AML-193 (cell line): ENCODE results near the gene STX7.

Experiments
- DNase-seq, 2 experiments: peaks; one replicate each; lab custom pipeline; 2025; lab: John Stamatoyannopoulos, UW

The STX7 gene

DNA sequence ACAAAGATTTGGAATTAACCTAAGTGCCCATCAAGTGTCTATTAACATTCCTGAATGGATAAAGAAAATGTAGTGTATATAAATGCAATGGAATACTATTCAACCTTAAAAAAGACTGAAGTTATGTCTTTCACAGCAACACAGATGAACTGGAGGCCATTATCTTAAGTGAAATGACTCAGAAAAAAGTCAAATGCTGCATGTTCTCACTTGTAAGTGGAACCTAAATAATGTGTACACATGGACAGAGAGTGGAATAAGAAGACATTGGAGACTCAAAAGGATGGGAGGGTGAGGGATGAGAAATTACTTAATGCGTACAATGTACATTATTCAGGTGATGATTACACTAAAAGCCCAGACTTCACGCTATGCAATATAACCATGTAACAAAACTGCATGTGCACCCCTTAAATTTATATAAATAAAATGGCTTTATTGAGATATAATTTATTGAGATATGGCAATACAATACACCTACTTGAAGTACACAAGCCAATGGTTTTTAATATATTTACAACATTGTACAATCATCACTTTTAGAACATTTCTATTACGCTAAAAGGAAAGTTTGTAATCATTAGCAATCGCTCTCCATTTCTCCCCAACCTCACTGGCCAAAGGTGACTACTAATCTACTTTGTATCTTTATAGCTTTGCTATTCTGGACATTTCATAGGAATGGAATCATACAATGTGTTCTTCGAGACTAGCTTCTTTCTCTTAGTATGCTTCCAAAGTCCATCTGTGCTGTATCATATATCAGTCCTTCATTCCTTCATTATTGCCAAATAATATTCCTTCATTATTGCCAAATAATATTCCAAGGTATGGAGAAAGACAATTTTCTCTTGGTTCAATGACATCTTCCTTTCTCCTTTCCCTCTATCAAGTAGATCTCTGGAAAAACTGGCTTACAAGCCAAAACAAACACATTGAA, 5.8 kb downstream of the STX7 start:
- no peak for DNase-seq

GRCh38 chr6:132506461-132506860, 6.5 kb downstream of the STX7 start:
- DNase-seq = no peak

DNA sequence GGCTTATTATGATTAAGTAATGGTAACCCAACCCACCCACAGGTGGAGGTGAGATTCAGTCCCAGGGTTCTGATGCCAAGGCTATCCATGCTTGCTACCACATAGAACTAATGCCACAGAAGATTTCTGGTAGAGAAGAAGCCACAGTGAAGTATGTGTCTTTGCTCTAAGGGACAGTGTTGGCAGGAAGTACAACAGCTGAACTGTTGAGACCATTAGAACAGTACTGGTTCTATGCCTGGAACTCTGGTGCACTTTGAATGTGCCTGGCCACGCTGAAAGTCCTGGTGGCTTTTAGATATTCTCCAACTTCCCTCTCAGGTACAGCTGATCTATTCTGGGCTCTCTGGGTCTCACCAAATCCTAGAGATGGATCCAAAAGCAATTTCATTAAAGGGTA, 7.8 kb downstream of the STX7 start:
- no peak for DNase-seq

DNA sequence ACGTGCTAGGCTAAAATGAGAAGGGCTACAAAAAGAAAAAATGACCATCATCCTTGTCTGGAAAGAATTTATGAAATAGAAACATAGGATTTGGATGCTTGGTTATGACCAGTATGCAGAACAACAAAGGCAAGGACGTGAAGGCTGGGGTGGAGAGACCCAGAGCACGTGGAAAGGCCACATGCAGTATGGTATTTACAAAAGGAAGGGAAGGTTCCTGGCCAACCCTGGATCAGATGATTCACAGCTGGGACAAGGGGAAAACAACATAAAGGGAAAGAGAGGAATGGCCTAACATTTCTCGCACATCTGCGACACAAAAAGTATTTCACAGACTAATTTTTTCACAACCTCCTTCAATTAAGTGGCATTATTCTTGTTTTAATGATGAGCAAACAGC, 8.2 kb downstream of the STX7 start:
- no peak for DNase-seq

DNA sequence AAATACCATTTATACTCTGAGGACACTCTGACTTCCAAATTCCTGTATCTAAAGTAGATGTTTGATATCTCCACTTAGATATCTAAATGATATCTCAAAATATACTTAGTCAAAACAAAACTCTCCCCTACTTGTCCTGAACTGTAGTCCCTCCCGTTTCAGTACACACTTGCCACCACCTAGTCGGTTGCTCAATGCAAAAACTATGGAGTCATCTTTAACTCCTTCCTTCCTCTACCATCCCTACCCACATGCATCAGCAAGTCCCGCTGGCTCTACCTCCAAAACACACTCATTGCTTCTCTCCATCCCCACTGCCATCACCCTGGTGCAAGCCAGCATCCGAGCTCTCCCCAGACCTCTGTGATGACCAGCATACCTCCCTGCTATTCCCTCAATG, 13.2 kb downstream of the STX7 start:
- peak in 1 of 2 experiments; percentile 15 for DNase-seq

GRCh38 chr6:132498638-132499037, 14.3 kb downstream of the STX7 start:
- no peak for DNase-seq

- no peak for DNase-seq
Observed at GRCh38 chr6:132496519-132497180, 16.3 kb downstream of the STX7 start.

DNA sequence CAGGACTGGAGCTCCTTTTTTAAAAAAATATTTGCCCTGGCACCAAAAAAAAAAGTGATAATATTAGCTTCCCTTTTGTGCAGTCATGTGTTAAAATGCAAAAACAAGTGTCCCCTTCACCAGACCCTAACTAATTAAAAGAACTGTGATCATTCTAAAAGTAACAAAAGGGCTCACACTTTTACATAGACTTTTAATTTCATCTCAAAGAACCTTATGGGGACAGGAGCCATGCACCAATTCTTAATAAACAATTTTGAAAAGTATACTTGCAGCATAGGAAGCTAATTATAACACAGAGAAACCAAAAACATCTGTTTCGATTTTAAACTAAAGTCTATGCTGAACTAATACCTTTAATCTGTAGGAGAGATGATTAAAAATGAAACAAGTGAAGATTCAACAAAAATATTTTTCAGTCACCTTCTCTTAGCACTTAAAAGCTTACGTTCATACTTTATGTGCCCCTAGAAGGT, 17.3 kb downstream of the STX7 start:
- no peak for DNase-seq

GRCh38 chr6:132494954-132495353, 18.0 kb downstream of the STX7 start:
- no peak for DNase-seq

DNA sequence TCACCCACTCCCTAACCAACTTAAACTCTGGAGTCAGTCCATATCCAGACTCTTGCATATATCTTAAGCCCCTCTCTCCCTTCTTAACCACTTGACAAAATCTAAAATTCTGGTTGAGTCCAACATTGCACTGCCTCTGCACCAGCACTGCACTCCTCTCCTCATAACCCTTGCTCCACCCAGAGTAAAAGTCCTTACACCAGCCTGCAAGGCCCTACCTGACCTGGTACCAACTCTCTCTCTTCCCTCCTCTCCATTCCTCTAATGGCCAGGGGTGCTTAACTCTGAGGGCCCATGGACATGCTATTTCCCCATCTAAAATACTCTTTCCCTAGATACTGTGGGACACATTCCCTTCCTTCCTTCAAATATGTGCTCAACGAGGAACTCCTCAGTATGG, 21.0 kb downstream of the STX7 start:
- DNase-seq = no peak

DNA sequence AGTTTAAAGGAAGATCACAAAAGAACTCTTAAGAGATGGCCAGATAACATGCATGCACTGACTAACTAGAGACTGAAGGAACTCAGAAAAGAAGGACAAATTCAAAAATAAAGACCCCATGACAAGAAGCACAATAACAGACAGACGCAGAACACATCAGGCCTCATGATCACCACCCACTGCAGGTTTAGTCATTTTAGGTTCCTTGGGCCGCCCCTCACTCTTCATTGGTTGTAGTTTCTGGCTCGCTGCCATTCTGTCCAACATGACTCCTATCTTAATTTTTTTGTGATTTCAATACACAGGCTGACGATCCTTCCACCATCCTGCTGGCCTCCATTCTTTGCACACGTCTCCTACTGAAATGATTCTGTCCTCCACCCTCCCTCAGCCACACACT, 21.6 kb downstream of the STX7 start:
- no peak for DNase-seq

- no peak for DNase-seq
Observed at GRCh38 chr6:132490478-132491204, 22.3 kb downstream of the STX7 start.

GRCh38 chr6:132490024-132490423, 22.9 kb downstream of the STX7 start:
- DNase-seq = no peak

DNA sequence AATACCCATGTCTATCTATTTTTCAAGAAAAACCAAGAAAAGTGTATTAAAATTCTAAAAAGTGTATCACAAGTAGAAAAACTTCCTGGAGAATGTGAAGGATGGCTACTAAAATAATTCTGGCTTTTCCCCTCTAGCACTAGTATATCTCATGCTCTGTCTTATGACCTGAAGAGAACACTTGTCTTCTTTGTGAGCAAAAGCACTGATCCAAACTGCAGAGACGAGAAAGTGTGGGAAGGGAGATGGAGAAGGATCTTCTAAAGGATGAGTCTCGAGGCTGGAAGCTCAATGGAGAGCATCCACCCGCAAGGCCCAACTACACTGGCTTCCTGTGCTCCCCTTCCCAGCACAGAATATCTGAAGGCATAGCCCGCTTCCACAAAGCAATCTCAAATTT, 23.5 kb downstream of the STX7 start:
- DNase-seq = no peak

GRCh38 chr6:132487762-132488161, 25.2 kb downstream of the STX7 start:
- no peak for DNase-seq

- no peak for DNase-seq
Observed at GRCh38 chr6:132484680-132485018, 28.3 kb downstream of the STX7 start.

DNA sequence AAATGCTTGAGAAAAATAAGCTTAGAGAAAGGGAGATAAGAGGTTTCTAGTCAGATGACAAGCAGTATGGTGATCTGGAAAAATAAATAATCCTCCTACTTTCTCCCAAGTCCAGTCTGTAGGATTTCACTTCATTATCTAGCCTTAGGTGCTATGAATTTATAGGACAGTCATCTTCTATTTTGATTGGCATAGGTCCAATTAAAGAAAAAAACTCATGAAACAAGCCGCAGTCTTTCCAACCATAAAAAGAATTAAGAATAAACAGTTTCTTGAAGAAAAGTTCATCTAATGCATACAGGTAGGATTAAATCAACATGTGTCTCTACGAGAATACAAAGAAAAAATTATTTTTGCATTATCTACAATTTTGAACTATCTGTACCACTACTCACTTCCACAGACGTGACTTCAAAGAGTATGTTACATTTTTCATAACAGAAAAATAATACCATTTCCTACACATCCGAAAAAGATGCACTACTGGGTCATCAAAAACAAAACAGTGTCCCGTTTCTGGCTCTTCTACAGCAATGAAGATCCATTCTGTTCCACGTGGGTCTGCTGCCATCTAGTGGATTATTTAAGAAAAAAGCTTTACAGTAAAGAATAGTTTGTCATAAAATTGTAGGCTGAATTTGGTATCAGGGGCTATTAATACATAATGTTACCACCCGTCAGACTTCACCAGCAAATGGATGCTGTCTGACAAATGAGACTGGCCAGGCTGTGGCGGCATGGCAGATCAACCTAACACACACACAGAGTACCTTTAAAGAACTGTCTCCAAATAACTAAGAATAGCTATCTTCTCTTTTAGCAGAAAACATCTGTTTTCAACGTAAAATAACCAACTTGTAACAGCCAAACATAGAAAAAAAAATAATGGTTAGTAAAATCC, 28.9 kb downstream of the STX7 start:
- peak; percentile 73 to 80 for DNase-seq

- DNase-seq = no peak
Observed at GRCh38 chr6:132482581-132482980, 30.3 kb downstream of the STX7 start.

GRCh38 chr6:132481189-132481588, 31.7 kb downstream of the STX7 start:
- DNase-seq = no peak

DNA sequence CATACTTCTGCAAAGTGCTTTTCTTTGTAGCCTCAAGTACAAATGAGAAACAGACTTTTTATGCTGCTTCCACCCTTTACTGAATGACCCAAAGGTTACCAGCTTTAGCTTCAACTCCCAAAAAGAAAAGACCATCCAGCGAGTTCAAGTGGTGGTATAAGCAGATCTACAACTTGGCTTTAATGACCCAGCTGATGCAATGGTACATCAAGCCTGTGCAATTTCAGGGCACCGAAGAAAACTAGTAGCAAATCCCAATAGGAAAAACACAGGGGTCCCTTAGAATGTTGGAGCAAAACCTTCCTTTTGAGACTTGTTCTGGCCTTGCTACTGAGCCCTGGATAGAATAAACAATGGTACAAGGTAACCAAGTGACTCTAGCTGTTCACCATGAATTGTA, 33.8 kb downstream of the STX7 start:
- DNase-seq = no peak

DNA sequence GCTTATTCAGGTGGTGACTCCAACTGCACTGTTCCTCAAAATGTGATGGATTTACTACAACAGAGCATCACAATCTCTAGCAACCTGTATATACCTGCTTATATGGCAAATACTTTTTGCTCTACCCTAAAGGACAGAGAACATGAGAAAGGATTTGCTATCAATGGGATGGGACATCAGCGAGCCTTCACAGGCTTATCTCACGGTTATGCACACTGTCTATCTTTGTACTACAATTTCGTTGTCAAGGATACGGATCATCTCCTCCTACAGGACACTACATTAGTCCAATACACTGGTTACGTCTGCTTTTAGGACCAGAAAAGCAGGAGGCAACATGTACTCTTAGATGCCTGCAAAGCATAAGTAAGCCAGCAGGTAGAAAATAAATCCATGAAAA, 34.2 kb downstream of the STX7 start:
- DNase-seq = no peak

DNA sequence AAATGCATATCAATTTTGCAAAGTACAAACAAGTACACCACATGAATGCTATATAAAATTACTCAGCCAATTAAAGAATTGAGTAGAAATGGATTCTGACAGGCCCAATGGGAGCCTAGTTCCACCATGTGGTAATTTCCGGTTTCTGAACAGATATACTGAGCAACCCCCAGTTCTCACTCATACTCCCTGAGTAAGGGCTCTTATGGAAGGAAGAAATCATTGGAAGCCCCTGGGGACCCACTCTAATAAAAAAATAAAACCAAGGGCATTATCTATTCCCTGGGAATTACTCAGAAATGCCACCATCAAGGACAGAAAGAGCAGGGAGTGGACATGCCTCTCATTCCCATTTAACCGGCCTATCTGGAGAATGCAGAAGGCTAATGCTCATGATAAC, 34.6 kb downstream of the STX7 start:
- DNase-seq = no peak
